Activated T-cell treated with anti-CD3 and anti-CD28 coated beads, Interleukin-2, amount 50 U/mL, for 1 hour (primary cell): Measurements from ENCODE around the gene COL2A1.
A peak's percentile ranks its signal among the peaks of the same experiment; 100 is the strongest.

Experiments
- DNase-seq: peaks from one replicate; pipeline ENCODE4 v3.0.0-alpha.2; 2020

The COL2A1 gene

DNA sequence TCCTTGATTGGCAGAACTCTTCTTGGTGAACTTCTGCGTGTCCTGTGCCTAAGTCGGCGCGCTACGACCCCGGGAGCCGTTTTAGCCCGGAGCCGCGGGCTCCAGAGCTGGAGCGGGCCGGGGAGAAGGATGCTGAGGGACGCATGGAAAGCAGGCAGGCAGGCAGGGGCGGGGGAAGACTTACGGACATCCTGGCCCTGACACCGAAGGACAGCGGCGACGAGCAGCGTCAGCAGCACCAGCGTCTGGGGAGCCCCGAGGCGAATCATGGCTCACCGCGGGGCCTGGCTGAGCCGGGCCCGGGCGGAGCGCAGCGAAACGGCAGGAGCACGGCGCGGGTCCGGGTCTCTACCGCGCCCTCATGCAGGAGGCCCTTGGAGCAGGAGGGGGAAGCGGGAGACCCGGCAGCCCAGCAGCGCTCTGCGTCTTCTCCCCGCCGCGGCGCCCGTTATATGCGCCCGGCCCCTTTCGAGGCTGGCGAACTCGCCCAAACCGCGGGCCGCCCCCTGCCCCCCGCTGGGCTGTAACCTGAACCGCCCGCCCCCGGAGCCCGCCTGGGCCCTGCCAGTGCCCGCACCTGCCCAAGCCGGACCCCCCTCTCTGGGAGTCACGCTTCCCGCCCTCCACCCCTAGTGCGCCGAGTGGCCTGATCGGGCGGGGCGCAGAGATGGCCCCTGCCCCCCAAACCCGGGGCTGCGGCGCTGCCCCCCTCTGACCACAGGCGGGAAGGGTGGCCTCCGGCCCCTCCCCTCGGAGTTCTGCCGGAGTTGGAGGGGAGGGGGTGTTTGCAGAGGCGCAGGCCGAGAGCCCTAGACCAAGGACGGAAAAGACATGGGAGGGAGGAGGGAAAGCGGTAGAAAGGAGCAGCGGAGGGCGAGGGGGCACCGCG lies at the start of gene COL2A1:
Gene COL2A1, minus strand, starts transcription at position 424 of the 889 bp plus-strand sequence. Its CDS starts 155 bp downstream, at position 269.
- peak; percentile 41 for DNase-seq

GRCh38 chr12:48053883-48054282 lies 49.6 kb upstream of the COL2A1 start:
- no peak for DNase-seq

DNA sequence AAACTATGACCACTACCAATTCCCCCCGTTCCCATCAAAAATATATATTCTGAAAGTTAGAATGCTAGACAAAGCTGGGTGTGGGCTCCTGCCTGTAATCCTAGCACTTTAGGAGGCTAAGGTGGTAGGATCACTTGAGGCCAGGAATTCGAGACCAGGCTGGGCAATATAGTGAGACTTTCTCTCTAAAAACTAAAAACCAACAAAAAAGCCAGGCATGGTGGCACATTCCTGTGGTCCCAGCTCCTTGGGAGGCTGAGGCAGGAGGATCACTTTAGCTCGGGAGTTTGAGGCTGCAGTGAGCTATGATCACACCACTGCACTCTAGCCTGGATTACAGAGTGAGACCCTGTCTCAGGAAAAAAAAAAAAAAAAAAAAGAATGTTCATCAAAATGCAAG lies 48.8 kb upstream of the COL2A1 start:
- no peak for DNase-seq

- no peak for DNase-seq
Measured at GRCh38 chr12:48051681-48052080, 47.4 kb upstream of the COL2A1 start.

DNA sequence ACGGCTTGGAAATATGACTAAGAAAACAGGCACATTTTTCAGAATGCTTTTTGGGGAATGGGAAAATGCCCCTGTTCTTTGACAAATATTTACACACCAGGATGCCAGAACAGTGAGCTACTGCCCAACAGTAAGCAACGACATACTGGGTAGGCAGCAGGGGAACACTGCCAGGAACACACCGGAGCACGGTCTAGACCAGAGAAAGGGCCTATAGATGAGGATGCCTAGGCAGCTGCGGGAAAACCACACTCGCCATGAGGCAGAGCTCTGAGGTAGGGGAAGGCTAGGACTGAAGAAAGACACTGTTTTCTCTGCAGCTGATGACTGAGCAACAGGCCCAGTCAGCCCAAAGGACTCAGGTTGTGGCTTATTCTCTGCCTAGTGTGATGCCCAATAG lies 45.9 kb upstream of the COL2A1 start:
- no peak for DNase-seq

- DNase-seq = no peak
Measured at GRCh38 chr12:48045965-48046518, 41.8 kb upstream of the COL2A1 start.

- no peak for DNase-seq
Measured at GRCh38 chr12:48045061-48045846, 41.0 kb upstream of the COL2A1 start.

GRCh38 chr12:48044396-48044795 lies 40.1 kb upstream of the COL2A1 start:
- DNase-seq = no peak

- no peak for DNase-seq
Measured at GRCh38 chr12:48043771-48044170, 39.5 kb upstream of the COL2A1 start.

DNA sequence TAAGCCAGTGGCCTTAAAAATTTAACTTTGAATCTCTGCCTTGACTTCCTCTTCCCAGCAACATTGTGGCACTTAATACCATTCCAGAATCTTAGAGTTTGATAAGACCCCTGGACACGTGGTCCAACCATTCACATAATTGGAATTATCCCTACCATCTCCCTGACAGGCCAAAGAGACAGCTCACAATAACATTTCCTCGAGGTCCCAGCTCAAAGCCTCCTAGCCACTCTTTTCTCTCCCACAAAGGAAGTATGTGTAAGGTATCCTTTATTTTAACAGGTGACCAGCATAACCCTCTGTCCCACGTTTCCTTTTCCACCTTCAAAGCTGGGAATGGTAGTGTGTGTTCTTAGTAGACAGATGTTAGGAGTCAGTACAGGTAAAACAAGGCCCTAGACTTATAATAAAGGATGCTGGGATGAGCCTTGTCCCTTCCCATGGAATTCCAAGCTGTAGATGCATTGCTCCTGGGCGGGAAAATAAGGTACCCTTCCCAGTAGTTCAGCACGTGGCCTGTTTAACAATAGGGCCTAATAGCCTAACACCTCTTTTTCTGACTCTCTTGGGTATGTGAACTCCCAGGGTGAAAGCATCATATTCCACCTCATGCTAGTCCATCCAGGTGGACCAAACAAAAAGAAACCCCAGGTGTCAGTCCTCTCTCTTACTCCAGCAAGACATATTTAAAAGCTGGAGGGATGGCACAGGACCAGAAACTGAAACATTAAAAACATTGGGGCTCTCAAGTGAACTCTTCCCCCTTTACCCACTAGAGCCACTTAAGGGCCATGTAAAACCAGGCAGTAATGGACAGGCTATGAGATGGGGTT lies 37.5 kb upstream of the COL2A1 start:
- DNase-seq = no peak

DNA sequence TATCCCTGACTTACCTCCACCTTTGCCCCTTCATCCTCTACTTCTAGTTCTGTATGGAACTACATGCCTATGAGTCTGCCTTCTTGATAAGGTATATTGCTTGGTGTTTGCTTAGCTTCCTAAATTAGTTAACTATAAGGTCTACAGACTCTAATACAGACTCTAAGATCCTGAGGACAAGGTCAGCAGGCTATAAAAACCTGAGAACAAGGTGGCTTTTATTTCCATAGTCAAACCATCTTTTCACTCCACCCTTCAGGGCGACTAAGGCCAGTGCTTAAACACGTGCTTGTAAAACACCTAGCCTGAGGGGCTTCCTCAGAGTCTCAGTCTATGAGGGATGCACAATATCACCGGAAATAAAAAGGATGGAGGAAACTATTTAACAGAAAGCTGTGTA lies 36.1 kb upstream of the COL2A1 start:
- DNase-seq = no peak

GRCh38 chr12:48039151-48039550 lies 34.9 kb upstream of the COL2A1 start:
- no peak for DNase-seq

- DNase-seq = no peak
Measured at GRCh38 chr12:48038085-48038484, 33.8 kb upstream of the COL2A1 start.

GRCh38 chr12:48037267-48037915 lies 33.1 kb upstream of the COL2A1 start:
- DNase-seq = no peak

GRCh38 chr12:48036818-48037217 lies 32.5 kb upstream of the COL2A1 start:
- DNase-seq = no peak

GRCh38 chr12:48034835-48035805 lies 30.8 kb upstream of the COL2A1 start:
- DNase-seq = no peak

DNA sequence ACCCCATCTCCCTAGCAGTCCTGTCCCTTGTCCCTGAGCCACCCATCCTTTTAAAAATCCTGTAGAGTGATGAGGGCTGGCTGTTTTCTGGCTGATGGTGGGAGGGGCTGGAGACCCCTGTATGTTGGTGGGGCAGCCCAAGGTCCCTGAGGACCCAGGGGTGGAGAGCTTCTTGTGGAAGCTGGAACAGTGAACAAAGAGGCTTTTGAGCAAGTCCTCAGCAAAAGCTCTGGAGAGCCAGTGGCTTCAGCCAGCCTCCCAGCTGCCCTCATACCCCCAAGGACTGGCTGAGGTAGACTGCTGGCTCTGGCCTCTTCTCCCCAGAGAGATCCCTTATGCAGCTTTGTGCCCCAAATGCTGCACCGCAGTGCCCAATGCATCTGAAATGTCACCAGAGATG lies 29.2 kb upstream of the COL2A1 start:
- no peak for DNase-seq

DNA sequence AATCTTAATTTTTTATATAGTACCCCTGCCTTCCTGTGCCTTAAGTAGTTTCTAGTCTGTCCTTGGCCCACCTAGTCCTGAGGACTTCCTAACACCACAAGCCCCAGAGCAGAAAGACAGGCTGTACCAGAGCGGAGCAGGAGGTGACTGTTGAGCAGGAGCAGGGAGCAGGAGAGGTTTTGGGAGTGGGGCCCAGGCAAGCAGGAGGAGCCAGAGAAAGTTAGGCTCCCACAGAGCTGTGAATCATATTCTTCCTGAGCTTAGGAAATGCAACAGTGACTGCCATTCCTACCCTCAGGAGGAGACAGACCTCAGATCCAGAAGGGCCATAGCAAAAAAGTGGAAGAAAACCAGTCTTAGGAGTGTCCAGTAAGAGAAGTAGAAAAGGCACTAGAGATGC lies 28.3 kb upstream of the COL2A1 start:
- no peak for DNase-seq

- no peak for DNase-seq
Measured at GRCh38 chr12:48031135-48031960, 27.1 kb upstream of the COL2A1 start.

GRCh38 chr12:48030173-48030650 lies 25.9 kb upstream of the COL2A1 start:
- no peak for DNase-seq
